Inflammatory macrophage treated with lipopolysaccharide for 4 hours (primary cell): ENCODE measurements around the gene COPS6.

Experiments used
- DNase-seq: peaks from one replicate; pipeline ENCODE4 v3.0.0-alpha.2; 2020

The COPS6 gene

GRCh38 chr7:100102950-100103840 is 14.4 kb downstream of the COPS6 start:
- no peak for DNase-seq

DNA sequence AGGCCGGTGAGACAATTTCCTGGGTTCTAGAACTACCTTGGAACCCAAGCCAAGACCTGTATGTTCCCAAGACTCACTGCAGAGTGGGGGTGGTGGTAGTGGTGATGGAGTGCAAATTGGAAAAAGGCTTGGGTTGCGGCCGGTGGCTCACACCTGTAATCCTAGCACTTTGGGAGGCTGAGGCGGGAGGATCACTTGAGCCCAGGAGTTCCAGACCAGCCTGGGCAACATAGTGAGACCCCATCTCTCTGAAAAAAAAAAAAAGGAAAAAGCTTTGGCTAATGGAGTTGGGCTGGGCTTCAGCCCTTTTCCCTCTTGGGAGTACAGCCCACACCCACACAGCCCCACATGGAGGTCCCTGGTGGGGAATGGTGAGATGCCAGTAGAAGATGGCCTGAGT is 16.8 kb downstream of the COPS6 start:
- DNase-seq, result no peak

DNA sequence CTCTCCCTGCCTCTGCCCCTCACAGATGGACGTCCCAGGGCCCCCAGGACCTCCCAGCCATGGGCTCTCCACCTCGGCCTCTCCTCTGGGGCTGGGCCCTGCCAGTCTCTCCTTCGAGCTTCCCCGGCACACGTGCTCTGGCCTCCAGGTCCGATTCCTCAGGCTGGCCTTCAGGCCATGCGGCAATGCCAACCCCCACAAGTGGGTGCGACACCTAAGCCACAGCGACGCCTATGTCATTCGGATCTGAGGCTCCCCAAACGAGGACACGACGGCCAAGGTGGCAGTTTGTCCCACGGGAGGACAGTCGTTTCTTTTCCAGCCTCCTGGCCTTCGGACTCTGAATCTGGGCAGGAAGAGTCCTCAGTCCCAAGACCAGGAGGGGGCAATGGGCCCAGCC is 17.9 kb downstream of the COPS6 start:
- no peak for DNase-seq

- no peak for DNase-seq
Measured at GRCh38 chr7:100107125-100107737, 18.5 kb downstream of the COPS6 start.

GRCh38 chr7:100107890-100108289 is 19.1 kb downstream of the COPS6 start:
- no peak for DNase-seq

DNA sequence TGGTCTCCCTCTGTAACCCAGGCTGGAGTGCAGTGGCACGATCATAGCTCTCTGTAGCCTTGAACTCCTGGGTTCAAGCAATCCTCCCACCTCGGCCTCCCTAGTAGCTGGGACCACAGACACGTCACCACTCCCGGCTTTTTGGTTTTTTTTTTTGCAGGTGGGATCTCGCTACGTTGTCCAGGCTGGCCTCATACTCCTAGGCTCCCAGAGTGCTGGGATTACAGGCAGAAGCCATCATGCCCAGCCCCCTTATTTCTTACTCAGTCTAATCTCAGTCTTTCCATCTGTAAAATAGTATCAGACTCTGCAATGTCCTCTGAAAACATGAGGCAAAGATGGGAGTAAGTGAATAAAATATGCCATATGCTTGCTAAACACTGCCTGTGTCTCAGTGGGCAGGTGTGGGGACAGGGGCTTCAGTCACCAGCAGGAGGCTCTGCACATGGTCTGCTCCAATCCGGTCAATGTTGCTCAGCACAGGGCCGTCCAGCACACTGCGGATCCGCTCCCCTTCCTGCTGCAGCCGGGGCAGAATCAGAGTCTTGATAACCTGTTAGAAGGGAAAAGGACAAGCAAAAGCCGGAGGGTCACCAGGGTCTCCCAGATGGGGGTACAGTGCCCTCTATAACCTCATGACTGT is 20.9 kb downstream of the COPS6 start:
- no peak for DNase-seq

DNA sequence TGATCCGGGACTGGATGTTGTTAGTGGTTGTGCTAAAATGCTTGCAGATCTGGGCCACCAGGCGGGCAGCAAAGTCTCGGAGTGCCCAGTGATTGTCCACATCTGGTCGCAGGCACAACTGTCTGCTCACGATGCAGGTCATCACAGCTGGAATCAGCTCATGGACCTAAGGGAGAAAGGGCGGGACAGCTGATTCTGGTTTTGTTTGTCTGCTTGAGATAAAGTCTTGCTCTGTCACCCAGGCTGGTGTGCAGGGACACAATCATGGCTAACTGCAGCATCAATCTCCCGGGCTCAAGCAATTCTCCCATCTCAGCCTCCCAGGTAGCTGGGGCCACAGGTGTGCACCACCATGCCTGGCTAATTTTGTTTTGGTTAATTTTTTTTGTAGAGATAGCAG is 22.4 kb downstream of the COPS6 start:
- DNase-seq, result no peak

DNA sequence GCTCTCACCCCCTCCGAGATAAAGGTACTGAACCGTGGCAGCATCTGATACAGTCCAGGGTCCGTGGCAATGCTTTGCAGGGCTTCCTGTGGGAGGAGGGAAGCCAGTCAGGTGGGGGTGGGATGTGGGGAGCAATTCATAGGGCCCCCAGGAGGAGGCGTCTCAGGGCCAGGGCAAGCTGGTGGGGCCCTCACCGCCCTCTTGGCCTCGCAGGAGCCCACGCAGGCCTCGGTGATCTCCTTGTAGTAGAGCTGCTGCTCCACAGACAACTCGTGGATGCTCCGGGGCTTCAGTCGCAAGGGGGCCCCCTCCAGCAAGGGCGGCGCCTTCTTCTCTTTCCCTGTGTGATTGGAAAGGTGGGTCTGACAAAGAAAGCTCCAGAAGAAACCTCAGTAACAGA is 23.1 kb downstream of the COPS6 start:
- DNase-seq, result no peak

GRCh38 chr7:100115026-100115425 is 26.3 kb downstream of the COPS6 start:
- DNase-seq, result no peak

GRCh38 chr7:100118388-100119071 is 29.8 kb downstream of the COPS6 start:
- no peak for DNase-seq

DNA sequence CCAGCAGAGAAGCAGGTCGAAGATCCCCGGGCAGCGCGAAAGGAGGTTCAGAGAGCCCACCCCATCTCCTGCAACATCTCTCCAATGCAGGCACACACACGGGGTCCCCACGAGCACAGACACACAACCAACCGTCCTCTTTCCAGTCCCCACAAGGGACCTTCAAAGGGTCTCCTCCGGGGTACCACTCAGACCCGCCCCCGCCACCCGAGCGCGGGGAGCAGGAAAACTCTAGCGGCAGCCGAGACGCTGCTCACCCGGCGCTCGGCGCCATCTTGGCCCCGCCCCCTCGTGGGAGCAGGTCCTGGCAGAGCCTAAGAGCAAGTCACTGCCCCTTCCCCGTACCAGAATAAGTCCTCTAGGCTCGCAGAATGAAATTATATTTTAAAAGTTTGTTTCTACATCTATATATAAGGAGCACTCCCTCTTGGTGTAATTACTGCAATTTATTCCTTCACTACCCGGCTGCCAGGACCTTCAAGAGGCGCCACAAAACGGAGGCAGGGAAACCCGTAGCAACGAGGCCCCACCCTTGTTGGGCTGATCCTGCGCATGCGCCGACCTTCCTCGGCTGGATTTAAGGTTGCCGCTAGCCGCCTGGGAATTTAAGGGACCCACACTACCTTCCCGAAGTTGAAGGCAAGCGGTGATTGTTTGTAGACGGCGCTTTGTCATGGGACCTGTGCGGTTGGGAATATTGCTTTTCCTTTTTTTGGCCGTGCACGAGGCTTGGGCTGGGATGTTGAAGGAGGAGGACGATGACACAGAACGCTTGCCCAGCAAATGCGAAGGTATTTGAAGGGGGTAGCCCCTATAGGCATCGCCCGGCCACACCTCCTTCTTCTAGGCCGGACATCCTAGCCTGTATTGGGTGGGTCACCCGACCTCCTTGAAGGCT is 30.6 kb downstream of the COPS6 start, which contains the start of the genes CNPY4 and TAF6:
Gene CNPY4, plus strand, starts transcription at position 563 of the 898 bp plus-strand sequence. Its CDS starts 111 bp downstream, at position 674.
Gene TAF6, minus strand, starts transcription at position 287 of the 898 bp plus-strand sequence. CDS start 5,149 bp downstream, outside the sequence.
- DNase-seq, result peak; percentile 94

- DNase-seq, result no peak
Measured at GRCh38 chr7:100119970-100120732, 31.4 kb downstream of the COPS6 start.

DNA sequence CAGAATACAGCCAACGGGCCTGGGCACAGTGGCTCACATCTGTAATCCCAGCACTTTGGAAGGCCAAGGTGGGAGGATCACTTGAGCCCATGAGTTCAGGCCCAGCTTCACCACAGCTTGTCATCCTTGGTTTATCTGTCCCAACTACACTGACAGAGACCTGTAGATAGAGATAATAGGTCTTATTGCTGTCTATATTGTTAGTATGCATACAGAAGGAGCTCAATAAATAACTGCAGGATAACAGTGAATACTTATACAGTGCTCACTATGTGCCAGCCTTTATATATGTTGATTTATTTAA is 31.9 kb downstream of the COPS6 start:
- no peak for DNase-seq

GRCh38 chr7:100122067-100122466 is 33.3 kb downstream of the COPS6 start:
- no peak for DNase-seq

GRCh38 chr7:100122568-100122967 is 33.8 kb downstream of the COPS6 start:
- no peak for DNase-seq

DNA sequence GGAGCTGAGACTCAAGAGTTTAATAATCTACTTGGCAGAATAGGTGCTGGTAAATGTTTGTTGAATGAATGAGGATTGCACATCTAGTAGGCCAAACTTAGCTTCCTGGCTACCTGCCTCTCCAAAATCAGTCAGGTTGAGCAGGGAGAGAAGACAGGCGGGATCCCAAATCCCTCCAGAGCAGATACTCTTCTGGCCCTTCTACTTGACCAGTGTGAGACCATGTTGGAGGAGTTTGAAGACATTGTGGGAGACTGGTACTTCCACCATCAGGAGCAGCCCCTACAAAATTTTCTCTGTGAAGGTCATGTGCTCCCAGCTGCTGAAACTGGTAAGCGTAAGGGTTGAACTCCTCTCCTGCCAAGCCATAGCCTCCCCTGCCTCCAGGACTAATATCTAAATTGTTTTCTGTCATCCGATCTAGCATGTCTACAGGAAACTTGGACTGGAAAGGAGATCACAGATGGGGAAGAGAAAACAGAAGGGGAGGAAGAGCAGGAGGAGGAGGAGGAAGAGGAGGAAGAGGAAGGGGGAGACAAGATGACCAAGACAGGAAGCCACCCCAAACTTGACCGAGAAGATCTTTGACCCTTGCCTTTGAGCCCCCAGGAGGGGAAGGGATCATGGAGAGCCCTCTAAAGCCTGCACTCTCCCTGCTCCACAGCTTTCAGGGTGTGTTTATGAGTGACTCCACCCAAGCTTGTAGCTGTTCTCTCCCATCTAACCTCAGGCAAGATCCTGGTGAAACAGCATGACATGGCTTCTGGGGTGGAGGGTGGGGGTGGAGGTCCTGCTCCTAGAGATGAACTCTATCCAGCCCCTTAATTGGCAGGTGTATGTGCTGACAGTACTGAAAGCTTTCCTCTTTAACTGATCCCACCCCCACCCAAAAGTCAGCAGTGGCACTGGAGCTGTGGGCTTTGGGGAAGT is 35.8 kb downstream of the COPS6 start:
- DNase-seq, result no peak

- DNase-seq, result no peak
Measured at GRCh38 chr7:100126239-100126930, 37.6 kb downstream of the COPS6 start.

DNA sequence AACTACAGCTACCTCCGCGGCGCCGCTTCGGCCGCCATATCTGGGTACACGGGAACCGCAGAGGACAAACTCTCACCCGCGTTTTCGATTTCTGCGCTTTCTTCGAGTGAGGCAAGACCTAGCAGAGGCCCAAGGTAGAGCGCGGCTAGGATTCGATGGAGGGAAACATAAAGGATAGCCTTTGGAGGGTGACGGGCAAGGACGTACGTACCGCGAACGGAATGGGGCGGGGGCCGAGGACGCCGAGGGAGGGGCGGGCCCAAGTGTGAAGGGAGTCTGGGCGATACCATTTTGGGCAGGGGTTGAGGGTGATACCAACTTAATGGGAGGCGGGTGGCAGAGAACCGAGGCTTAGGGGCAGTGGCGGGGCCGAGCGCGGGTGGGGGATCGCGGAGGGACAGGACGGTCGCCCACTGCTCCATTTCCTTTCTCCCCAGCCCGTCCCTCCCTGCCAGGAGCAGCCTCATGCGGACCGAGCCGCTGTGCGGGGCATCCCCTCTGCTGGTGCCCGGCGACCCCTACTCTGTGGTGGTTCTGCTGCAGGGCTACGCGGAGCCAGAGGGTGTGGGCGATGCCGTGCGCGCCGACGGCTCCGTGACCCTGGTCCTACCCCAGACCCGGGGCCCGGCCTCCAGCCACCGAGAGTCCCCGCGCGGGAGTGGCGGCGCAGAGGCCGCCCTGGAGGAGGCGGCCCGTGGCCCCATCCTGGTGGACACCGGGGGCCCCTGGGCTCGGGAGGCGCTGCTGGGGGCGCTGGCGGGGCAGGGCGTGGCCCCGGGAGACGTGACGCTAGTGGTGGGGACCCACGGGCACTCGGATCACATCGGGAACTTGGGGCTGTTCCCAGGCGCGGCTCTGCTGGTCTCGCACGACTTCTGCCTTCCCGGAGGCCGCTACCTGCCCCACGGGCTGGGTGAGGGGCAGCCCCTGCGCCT is 38.4 kb downstream of the COPS6 start, which contains the start of gene MBLAC1:
Gene MBLAC1, plus strand, starts transcription at position 37 of the 935 bp plus-strand sequence. Its CDS starts 429 bp downstream, at position 466.
- peak; percentile 82 for DNase-seq
